SK-N-SH treated with all-trans-retinoic acid at 6 μM for 48 hours (cell line): Measurements from ENCODE around the gene STKLD1.
"Not testable (repeated sequence)": the region's sequence is repeated elsewhere in the genome, so short reads cannot be mapped to it uniquely, and the experiment has no call there.

ENCODE experiments used
- ATAC-seq: fragments of 200-7000 bp; cut with Tn5 transposase; 3 replicates; pipeline ENCODE4 v1.9.1; 2020; ENCODE audit warnings: mild to moderate bottlenecking, moderate library complexity
- ARNTL ChIP-seq: fragments of 450-650 bp; formaldehyde crosslinking; IDR thresholded peaks from 2 replicates; pipeline ENCODE4 v1.5.0; 2020; ENCODE audit warnings: low read depth, mild to moderate bottlenecking, moderate library complexity, borderline replicate concordance
- BACH2 ChIP-seq: fragments of 250-450 bp; sonication (Bioruptor Pico); IDR thresholded peaks from 2 replicates; pipeline ENCODE4 v1.9.0; 2021; ENCODE audit warnings: mild to moderate bottlenecking, borderline replicate concordance
- CSDC2 ChIP-seq: fragments of 250-450 bp; sonication (Bioruptor Pico); IDR thresholded peaks from 2 replicates; pipeline ENCODE4 v1.5.0; 2020; ENCODE audit warnings: mild to moderate bottlenecking, moderate library complexity
- GLIS3 ChIP-seq: fragments of 250-450 bp; sonication (Bioruptor Pico); IDR thresholded peaks from 2 replicates; pipeline ENCODE4 v1.5.0; 2020; ENCODE audit warnings: mild to moderate bottlenecking, moderate library complexity
- OSR1 ChIP-seq: fragments of 250-450 bp; sonication (Bioruptor Pico); IDR thresholded peaks from 2 replicates; pipeline ENCODE4 v1.8.0; 2022; ENCODE audit warnings: moderate library complexity, mild to moderate bottlenecking, inconsistent platforms
- PPARA ChIP-seq: fragments of 250-450 bp; sonication (Bioruptor Pico); IDR thresholded peaks from 2 replicates; pipeline ENCODE4 v1.5.0; 2020; ENCODE audit warnings: mild to moderate bottlenecking, borderline replicate concordance
- RARB ChIP-seq: fragments of 250-450 bp; sonication (Bioruptor Pico); IDR thresholded peaks from 2 replicates; pipeline ENCODE4 v1.8.0; 2021; ENCODE audit warnings: mild to moderate bottlenecking, moderate library complexity
- SNAI2 ChIP-seq: fragments of 250-450 bp; sonication (Bioruptor Pico); IDR thresholded peaks from 2 replicates; pipeline ENCODE4 v1.5.0; 2020; ENCODE audit warnings: mild to moderate bottlenecking, moderate library complexity
- TCF4 ChIP-seq: fragments of 250-450 bp; sonication (Bioruptor Pico); IDR thresholded peaks from 2 replicates; pipeline ENCODE4 v1.8.0; 2021; ENCODE audit warnings: mild to moderate bottlenecking, moderate library complexity, borderline replicate concordance
- TOX ChIP-seq: fragments of 250-450 bp; sonication (Bioruptor Pico); IDR thresholded peaks from 2 replicates; pipeline ENCODE4 v1.8.0; 2021; ENCODE audit warnings: mild to moderate bottlenecking, moderate library complexity, borderline replicate concordance
- ZC3H10 ChIP-seq: fragments of 250-450 bp; sonication (Bioruptor Pico); IDR thresholded peaks from 2 replicates; pipeline ENCODE4 v1.5.1; 2021; ENCODE audit warnings: mild to moderate bottlenecking, moderate library complexity
- ZFP3 ChIP-seq: fragments of 250-450 bp; sonication (Bioruptor Pico); IDR thresholded peaks from 2 replicates; pipeline ENCODE4 v1.5.0; 2020; ENCODE audit warnings: mild to moderate bottlenecking, moderate library complexity
- ZFP30 ChIP-seq: fragments of 450-650 bp; formaldehyde crosslinking; IDR thresholded peaks from 2 replicates; pipeline ENCODE4 v1.5.0; 2022; ENCODE audit warnings: mild to moderate bottlenecking, moderate library complexity
- ZNF565 ChIP-seq: fragments of 450-650 bp; formaldehyde crosslinking; conservative IDR thresholded peaks from 2 replicates; pipeline ENCODE4 v1.5.0; 2020; ENCODE audit warnings: low read depth, mild to moderate bottlenecking, moderate library complexity
- ZNF70 ChIP-seq: fragments of 450-650 bp; formaldehyde crosslinking; IDR thresholded peaks from 2 replicates; pipeline ENCODE4 v1.5.0; 2020; ENCODE audit warnings: mild to moderate bottlenecking, moderate library complexity
- ZNF8 ChIP-seq: fragments of 450-650 bp; formaldehyde crosslinking; IDR thresholded peaks from 2 replicates; pipeline ENCODE4 v1.5.0; 2020; ENCODE audit warnings: mild to moderate bottlenecking, moderate library complexity
- TF ChIP-seq, protein P1 (sequence below): fragments of 250-450 bp; sonication (Bioruptor Pico); IDR thresholded peaks from 2 replicates; pipeline ENCODE4 v1.5.1; 2020; ENCODE audit warnings: low read depth, mild to moderate bottlenecking, moderate library complexity
- TF ChIP-seq, protein P2 (sequence below): fragments of 250-450 bp; sonication (Bioruptor Pico); IDR thresholded peaks from 2 replicates; pipeline ENCODE4 v1.8.0; 2020; ENCODE audit warnings: mild to moderate bottlenecking, moderate library complexity, borderline replicate concordance
- TF ChIP-seq, protein P3 (sequence below): fragments of 250-450 bp; sonication (Bioruptor Pico); IDR thresholded peaks from 2 replicates; pipeline ENCODE4 v1.8.0; 2021; ENCODE audit warnings: low read depth, mild to moderate bottlenecking, moderate library complexity, borderline replicate concordance

Gene STKLD1

DNA sequence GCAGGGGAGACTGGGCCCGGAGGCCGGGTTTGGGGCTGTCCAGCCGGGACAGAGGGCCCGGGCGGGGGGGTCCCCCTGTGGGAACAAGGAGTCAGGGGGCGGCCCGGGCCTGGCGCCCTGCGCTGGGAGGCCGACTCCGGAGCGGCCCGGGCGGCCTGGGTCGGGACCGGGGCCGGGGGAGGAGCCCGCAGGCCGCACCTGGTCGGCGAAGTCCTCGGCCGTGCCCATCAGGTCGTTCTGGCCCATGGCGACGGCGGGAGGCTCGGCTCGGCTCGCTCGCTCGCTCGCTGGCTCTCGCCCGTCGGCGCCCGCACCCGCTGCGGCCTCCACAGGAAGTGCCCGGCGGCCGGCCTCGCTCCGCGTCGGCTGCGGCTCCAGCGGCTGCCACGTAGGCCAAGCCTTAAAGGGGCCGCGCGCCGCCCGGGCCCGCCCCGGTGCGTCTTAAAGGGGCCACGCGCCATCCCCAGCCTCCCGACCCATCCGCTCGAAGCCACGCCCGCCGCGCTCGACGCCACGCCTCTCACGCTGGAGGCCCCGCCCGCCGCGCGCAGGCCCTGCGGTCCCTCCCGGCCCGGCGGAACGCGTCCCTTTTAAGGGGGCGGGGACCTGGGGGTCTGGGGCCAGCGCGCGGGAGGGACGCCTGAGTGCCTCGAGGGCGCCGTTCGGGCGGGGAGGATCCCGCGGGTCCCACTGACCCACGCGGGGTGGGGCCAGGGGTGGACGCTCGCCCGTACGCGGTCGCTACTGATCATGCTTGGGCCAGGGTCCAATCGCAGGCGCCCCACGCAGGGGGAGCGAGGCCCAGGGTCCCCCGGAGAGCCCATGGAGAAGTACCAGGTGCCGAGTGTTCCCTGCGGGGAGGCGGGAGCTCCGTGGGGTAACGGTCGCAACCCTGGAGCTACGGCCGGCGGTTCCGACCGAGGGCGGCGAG, at the start of gene STKLD1, which contains the start of gene SURF4:
TSS of gene STKLD1 (plus strand) at position 643 of the 931 bp plus-strand sequence. CDS start at position 751, 108 bp downstream.
TSS of gene SURF4 (minus strand) at position 337 of the 931 bp plus-strand sequence. CDS start at position 246, 91 bp downstream.
- peak; percentile 93 for ATAC-seq

DNA sequence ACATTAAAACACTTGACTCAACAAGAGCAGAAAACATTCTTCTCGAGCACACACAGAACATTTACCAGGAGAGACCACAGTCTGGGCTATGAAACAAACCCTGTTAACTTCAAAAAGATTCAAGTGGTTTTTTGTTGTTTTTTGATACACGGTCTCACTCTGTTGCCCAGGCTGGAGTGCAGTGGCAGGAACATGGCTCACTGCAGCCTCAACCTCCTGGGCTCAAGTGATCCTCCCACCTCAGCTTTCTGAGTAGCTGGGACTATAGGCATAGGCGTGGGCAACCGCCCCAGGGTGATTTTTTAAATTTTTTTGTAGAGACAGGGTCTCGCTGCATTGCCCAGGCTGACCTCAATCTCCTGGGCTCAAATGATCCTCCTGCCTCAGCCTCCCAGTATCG, 49.1 kb upstream of the STKLD1 start:
- ATAC-seq, result not testable (repeated sequence)

More for the DNA sequence above, at the start of gene STKLD1, which contains the start of gene SURF4:
- TF ChIP-seq GLIS3 (CRISPR knock-in tag), result no peak
- TF ChIP-seq BACH2 (CRISPR knock-in tag), result no peak
- no peak for TF ChIP-seq RARB (CRISPR knock-in tag)
- no peak for TF ChIP-seq PPARA (CRISPR knock-in tag)
- TF ChIP-seq OSR1 (CRISPR knock-in tag), result no peak

DNA sequence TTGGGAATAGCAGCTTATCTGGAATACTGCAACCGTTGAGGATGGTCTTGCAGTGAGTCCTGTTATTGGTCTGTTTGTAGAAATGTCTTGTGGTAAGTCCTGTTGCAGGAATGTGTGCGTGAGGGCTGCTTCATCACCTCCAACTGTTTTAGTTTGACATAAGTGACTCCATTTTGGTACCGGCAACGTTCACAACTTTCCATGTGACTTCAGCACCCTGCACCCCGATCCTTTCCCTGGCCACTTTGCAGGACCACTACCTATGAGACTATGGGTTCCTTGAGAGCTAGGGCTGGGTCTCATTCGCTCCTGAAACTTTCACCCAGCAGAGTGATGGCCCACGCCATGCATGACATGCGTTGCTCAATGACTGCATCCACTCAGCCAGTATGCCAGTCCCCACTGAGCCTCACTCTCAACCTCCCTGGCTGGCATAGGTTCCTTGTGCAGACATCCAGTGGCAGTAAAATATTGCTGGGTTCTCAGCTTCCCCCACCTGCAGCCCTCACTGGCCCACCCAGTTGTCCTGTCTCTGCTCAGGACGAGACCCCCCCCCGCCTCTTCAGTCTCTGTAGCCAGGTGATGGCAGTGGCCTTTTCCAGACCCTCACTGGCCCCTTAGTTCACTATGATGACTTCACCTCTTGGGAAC, 48.2 kb upstream of the STKLD1 start:
- ATAC-seq, result peak; percentile 14
- no peak for TF ChIP-seq PPARA (CRISPR knock-in tag)
- TF ChIP-seq, all 23 proteins: peak for 0

DNA sequence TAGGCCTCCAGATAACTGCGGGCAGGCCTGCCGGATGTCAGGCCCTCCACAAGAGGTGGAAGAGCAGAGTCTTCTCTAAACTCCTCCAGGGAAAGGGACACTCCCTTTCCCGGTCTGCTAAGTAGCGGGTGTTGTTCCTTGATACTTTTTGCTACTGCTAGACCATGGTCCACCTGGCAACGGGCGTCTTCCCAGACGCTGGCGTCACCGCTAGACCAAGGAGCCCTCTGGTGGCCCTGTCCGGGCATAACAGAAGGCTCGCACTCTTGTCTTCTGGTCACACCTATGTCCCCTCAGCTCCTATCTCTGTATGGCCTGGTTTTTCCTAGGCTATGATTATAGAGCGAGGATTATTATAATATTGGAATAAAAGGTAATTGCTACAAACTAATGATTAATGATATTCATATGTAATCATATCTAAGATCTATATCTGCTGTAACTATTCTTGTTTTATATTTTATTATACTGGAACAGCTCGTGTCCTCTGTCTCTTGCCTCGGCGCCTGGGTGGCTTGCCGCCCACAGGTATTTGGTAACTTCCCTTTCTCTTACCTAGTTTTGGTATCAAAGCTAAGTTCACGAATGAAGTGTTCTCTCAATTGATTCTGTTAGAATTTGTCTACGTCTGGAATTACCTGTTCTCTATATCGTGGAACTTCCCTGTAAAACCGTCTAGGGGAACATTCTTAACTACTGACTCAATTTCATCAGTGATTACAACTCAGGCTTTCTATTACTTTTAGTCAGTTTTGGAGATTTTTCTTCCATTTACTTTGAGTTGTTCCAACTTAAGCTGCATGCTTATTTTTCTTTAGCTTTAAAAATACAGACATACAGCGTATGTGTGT, 46.6 kb upstream of the STKLD1 start:
- ATAC-seq, result not testable (repeated sequence)

DNA sequence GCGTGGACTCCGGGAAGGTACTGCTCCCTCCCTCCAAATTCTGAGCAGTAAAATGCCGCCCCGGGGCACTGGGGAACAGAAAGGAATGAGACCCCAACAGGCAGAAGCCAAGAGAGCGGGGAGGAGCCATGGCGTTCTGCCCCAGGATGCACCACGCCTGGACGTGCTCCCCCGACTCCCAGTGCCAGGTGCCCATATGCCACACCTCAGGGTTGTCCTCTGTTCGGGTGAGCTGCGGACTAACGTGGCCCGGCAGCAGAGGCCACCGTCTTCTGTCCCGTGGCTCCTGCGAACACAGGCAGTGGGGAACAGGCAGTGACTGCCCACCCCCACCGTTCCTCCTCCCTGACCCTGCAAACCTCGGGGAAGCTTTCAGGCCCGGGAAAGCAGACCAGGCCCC, 44.9 kb upstream of the STKLD1 start:
- no peak for ATAC-seq
- TF ChIP-seq, protein P1, sequence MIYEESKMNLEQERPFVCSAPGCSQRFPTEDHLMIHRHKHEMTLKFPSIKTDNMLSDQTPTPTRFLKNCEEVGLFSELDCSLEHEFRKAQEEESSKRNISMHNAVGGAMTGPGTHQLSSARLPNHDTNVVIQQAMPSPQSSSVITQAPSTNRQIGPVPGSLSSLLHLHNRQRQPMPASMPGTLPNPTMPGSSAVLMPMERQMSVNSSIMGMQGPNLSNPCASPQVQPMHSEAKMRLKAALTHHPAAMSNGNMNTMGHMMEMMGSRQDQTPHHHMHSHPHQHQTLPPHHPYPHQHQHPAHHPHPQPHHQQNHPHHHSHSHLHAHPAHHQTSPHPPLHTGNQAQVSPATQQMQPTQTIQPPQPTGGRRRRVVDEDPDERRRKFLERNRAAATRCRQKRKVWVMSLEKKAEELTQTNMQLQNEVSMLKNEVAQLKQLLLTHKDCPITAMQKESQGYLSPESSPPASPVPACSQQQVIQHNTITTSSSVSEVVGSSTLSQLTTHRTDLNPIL, result no peak
- no peak for TF ChIP-seq PPARA (CRISPR knock-in tag)
- no peak for TF ChIP-seq ARNTL
- no peak for TF ChIP-seq OSR1 (CRISPR knock-in tag)
- TF ChIP-seq RARB (CRISPR knock-in tag), result no peak
- TF ChIP-seq TOX (CRISPR knock-in tag), result no peak
- no peak for TF ChIP-seq ZFP3 (CRISPR knock-in tag)
- no peak for TF ChIP-seq ZC3H10 (CRISPR knock-in tag)
- no peak for TF ChIP-seq CSDC2
- TF ChIP-seq, protein P2, sequence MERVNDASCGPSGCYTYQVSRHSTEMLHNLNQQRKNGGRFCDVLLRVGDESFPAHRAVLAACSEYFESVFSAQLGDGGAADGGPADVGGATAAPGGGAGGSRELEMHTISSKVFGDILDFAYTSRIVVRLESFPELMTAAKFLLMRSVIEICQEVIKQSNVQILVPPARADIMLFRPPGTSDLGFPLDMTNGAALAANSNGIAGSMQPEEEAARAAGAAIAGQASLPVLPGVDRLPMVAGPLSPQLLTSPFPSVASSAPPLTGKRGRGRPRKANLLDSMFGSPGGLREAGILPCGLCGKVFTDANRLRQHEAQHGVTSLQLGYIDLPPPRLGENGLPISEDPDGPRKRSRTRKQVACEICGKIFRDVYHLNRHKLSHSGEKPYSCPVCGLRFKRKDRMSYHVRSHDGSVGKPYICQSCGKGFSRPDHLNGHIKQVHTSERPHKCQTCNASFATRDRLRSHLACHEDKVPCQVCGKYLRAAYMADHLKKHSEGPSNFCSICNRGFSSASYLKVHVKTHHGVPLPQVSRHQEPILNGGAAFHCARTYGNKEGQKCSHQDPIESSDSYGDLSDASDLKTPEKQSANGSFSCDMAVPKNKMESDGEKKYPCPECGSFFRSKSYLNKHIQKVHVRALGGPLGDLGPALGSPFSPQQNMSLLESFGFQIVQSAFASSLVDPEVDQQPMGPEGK (CRISPR knock-in tag), result no peak
- TF ChIP-seq BACH2 (CRISPR knock-in tag), result no peak
- no peak for TF ChIP-seq ZNF8 (CRISPR knock-in tag)
- no peak for TF ChIP-seq TCF4 (CRISPR knock-in tag)

DNA sequence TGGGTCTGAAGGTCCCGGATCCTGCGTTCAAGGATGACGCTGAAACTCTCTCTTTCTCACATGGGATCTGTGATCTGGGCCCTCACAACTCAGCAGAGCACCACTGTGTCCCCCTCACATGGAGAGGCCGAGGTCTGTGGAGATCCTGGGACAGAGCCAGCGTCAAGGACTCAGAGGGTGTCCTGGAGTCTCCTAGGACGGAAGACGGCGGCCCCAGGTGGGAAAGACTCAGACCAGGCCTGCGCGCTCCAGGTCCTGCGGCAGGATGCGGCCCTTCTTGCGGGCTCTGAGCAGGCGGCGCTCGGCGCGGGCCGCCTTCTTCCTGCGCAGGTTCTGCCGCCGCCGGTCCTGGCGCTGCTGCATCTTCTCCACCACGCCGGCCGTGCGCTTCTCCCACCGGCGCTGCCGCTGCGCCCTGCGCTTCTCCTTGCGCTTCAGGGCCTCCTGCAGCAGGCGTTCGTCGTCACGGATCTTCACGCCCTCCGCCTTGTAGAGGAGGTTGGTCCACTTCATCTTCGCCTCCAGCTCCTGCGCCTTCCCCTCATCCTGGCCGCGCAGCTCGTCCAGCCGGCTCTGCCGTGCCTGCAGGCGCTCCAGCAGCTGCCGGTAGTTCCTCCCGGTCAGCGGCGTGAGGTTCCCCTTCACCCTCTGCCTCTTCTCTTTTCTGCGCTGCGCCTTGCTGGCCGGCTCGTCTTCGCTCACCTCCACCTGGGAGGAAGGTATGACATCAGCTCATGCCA, 44.4 kb upstream of the STKLD1 start:
- no peak for ATAC-seq
- TF ChIP-seq, protein P3, sequence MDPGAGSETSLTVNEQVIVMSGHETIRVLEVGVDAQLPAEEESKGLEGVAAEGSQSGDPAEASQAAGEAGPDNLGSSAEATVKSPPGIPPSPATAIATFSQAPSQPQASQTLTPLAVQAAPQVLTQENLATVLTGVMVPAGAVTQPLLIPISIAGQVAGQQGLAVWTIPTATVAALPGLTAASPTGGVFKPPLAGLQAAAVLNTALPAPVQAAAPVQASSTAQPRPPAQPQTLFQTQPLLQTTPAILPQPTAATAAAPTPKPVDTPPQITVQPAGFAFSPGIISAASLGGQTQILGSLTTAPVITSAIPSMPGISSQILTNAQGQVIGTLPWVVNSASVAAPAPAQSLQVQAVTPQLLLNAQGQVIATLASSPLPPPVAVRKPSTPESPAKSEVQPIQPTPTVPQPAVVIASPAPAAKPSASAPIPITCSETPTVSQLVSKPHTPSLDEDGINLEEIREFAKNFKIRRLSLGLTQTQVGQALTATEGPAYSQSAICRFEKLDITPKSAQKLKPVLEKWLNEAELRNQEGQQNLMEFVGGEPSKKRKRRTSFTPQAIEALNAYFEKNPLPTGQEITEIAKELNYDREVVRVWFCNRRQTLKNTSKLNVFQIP (CRISPR knock-in tag), result no peak
- no peak for TF ChIP-seq ZNF70 (CRISPR knock-in tag)
- TF ChIP-seq, protein P1, result no peak
- no peak for TF ChIP-seq RARB (CRISPR knock-in tag)
- no peak for TF ChIP-seq PPARA (CRISPR knock-in tag)
- TF ChIP-seq ZC3H10 (CRISPR knock-in tag), result no peak
- TF ChIP-seq ZNF8 (CRISPR knock-in tag), result no peak
- no peak for TF ChIP-seq ZNF565 (CRISPR knock-in tag)
- TF ChIP-seq GLIS3 (CRISPR knock-in tag), result no peak
- TF ChIP-seq ZFP30 (CRISPR knock-in tag), result no peak
- no peak for TF ChIP-seq BACH2 (CRISPR knock-in tag)
- TF ChIP-seq OSR1 (CRISPR knock-in tag), result no peak
- TF ChIP-seq TCF4 (CRISPR knock-in tag), result no peak
- no peak for TF ChIP-seq SNAI2 (CRISPR knock-in tag)
- TF ChIP-seq TOX (CRISPR knock-in tag), result no peak
